ENCODE results near the gene IGSF21. TPM values are rescaled to one million over a fixed set of nuclear protein-coding genes. Genes with fewer than 3 reads are reported as not detected.

Gene IGSF21
- total and polyA plus RNA-seq, 10 of the 15 experiments (the other 5 are each of a cell fraction or from before 2014, with no cell fraction given) = 0.03 to 0.49 TPM; not detected in 8

GRCh38 chr1:18139198-18139981 lies 31.8 kb downstream of the IGSF21 start (continued):
- no peak for TF ChIP-seq RAD51 (IDR thresholded peaks at IDR 0.05)
- no peak for TF ChIP-seq PAX5 (IDR thresholded peaks at IDR 0.05; ENCODE audit: borderline replicate concordance, low read depth, low read length)
- no peak for TF ChIP-seq SUZ12 (IDR thresholded peaks at IDR 0.05; ENCODE audit: unreplicated experiment)
- no peak for TF ChIP-seq HDAC2 (IDR thresholded peaks at IDR 0.05)
- no peak for TF ChIP-seq TCF3 (IDR thresholded peaks at IDR 0.05; ENCODE audit: borderline replicate concordance, insufficient read depth, low read depth, low read length)

- Histone ChIP-seq H2AFZ (ENCODE audit: control insufficient read depth, low read depth, low read length) (no peak overlapping the region), H3K79me2 (ENCODE audit: control insufficient read depth, insufficient read depth, low read length) (no peaks in the 10 kb centered on the region), H4K20me1 (ENCODE audit: control insufficient read depth, insufficient read depth) (no peaks in the 10 kb centered on the region), H3K9ac (ENCODE audit: control insufficient read depth, insufficient read depth, low read length) (no peak overlapping the region), H3K4me1 (ENCODE audit: control insufficient read depth, insufficient read depth, low read length) (no peaks in the 10 kb centered on the region), H3K27ac (ENCODE audit: control insufficient read depth, insufficient read depth) (no peak overlapping the region), H3K36me3 (ENCODE audit: control insufficient read depth in 2 of 2, insufficient read depth in 2 of 2, low read length in 1 of 2) (no peaks in the 10 kb centered on the region), H3K4me2 (ENCODE audit: control insufficient read depth, insufficient read depth) (no peak overlapping the region), H3K9me3 (replicated peaks; ENCODE audit: control insufficient read depth, insufficient read depth, low read length) (no peaks in the 10 kb centered on the region), H3K4me3 (no peak overlapping the region), H3K27me3 (replicated peaks in 1 of 2; ENCODE audit: control insufficient read depth in 2 of 2, insufficient read depth in 2 of 2, low read length in 1 of 2) (no peaks in the 10 kb centered on the region; a peak in 1 of 4 replicates)
- intact Hi-C loops (cut with micrococcal nuclease; ENCODE audit: unreplicated experiment) (no loop called here), in situ Hi-C loops (cut with MboI) (no loop called here)
- SMC1A ChIA-PET (ENCODE audit: uncharacterized antibody, unreplicated experiment) = no interaction called here
- no TSS peak for BruUV-seq (replicated peaks)
- no peak for DNase-seq (ENCODE audit: low read depth, low spot score)
- RAD21 ChIA-PET (ENCODE audit: unreplicated experiment) = no interaction called here
- CTCF ChIA-PET = no interaction called here
- TF ChIP-seq EZH2 (IDR thresholded peaks at IDR 0.05; ENCODE audit: borderline replicate concordance, control insufficient read depth, low read depth, low read length) = no peak
- TF ChIP-seq STAT3 (IDR thresholded peaks at IDR 0.05; ENCODE audit: low read depth, low read length) = no peak
- TF ChIP-seq RUNX3 (IDR thresholded peaks at IDR 0.05; ENCODE audit: low read length) = no peak
- no peak for TF ChIP-seq NRF1 (conservative IDR thresholded peaks at IDR 0.05; ENCODE audit: low read depth, low read length)
- no peak for TF ChIP-seq ZBED1 (IDR thresholded peaks at IDR 0.05; ENCODE audit: borderline replicate concordance)
- TF ChIP-seq HDGF (IDR thresholded peaks at IDR 0.05) = no peak
- no peak for FAIRE-seq
- POLR2A ChIA-PET = no interaction called here
- ATAC-seq = no peak
- WGBS (ENCODE audit: insufficient coverage, insufficient replicate concordance, low lambda C conversion rate, missing lambda C conversion rate) = 42% methylated on average over 8 of the region's 8 CpGs
Measured at GRCh38 chr1:18140411-18140810, 32.8 kb downstream of the IGSF21 start.

Measured in GM12878 (cell line).